Duodenal mucosa (tissue), 2 donors: ENCODE data around the gene TLCD5.

Experiments used
- H3K27ac ChIP-seq: one replicate; pipeline ENCODE4 v1.7.0; 2013; ENCODE audit warnings: low read depth, low read length
- H3K27me3 ChIP-seq, 2 donors: one replicate each; pipeline ENCODE4 v1.7.0; 2013; ENCODE audit warnings: low read length in 2 of 2, control low read depth in 1 of 2; ENCODE audit not compliant: insufficient read depth in 2 of 2, control insufficient read depth in 1 of 2
- H3K36me3 ChIP-seq, 2 donors: one replicate each; pipeline ENCODE4 v1.7.0; 2013; ENCODE audit warnings: low read length in 2 of 2, control low read depth in 1 of 2; ENCODE audit not compliant: insufficient read depth in 2 of 2, control insufficient read depth in 1 of 2
- H3K4me1 ChIP-seq, 2 donors: one replicate each; pipeline ENCODE4 v1.7.0; 2013; ENCODE audit warnings: low read length in 2 of 2, control low read depth in 1 of 2; ENCODE audit not compliant: insufficient read depth in 2 of 2, control insufficient read depth in 1 of 2
- H3K4me3 ChIP-seq, 2 donors: one replicate each; pipeline ENCODE4 v1.7.0; 2013; ENCODE audit warnings: low read length in 2 of 2, low read depth in 1 of 2
- H3K9ac ChIP-seq, 2 donors: one replicate each; pipeline ENCODE4 v1.7.0; 2013; ENCODE audit warnings: low read length in 2 of 2, low read depth in 1 of 2
- H3K9me3 ChIP-seq, 2 donors: one replicate each; pipeline ENCODE4 v1.7.0; 2013; ENCODE audit warnings: low read length in 2 of 2, control low read depth in 1 of 2; ENCODE audit not compliant: control insufficient read depth in 1 of 2

TLCD5 gene

DNA sequence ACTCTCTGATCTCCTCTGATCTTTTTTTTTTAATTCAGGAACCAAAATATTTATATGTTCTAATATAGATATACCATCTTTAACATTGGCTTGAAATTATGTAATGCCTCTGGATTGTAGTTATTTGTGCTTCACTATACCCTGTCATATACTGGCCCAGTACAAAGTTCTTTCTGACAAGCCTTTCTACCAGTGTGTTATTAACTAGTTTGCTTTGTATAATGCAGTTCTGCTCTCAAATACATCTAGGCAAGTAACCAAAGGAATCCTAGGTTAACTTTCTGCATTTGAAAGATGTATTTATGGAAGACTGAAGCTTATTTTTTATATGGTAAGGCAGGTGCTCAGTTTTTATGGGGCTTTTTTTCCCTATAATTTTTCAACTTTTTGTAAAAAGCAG lies 47.2 kb downstream of the TLCD5 start:
- H3K9me3 ChIP-seq: no peaks in the 10 kb centered on the region
- H3K9ac ChIP-seq: no peak overlapping the region
- H3K4me1 ChIP-seq: peaks cover 13 to 23% of the 10 kb centered on the region in 2 donors
- no peak overlapping the region for H3K27ac ChIP-seq
- no peaks in the 10 kb centered on the region for H3K36me3 ChIP-seq
- H3K4me3 ChIP-seq: no peak overlapping the region
- no peaks in the 10 kb centered on the region for H3K27me3 ChIP-seq

DNA sequence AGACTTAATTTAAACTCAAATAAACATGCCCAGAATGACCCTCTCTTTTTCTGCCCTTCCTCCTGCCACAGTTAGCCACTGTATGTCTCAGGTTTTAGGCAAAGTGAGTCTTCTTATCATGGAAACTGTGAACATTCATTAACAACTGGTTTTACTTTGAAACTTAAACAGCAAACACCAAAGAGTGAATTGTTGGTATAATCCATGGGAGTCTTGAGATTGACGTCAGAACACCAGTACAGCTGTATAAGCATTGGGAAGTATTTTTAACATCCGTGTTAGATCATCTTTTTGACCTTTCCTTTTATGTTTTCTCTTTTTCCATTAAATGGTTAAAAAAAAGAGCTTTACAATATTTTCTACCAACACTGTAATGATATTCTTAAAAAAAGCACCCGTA lies 50.0 kb downstream of the TLCD5 start:
- Histone ChIP-seq H3K4me3 (no peak overlapping the region), H3K27ac (no peak overlapping the region), H3K27me3 (no peaks in the 10 kb centered on the region), H3K9me3 (no peaks in the 10 kb centered on the region), H3K4me1 (peaks cover 13 to 22% of the 10 kb centered on the region in 2 donors), H3K9ac (no peak overlapping the region), H3K36me3 (no peaks in the 10 kb centered on the region)

DNA sequence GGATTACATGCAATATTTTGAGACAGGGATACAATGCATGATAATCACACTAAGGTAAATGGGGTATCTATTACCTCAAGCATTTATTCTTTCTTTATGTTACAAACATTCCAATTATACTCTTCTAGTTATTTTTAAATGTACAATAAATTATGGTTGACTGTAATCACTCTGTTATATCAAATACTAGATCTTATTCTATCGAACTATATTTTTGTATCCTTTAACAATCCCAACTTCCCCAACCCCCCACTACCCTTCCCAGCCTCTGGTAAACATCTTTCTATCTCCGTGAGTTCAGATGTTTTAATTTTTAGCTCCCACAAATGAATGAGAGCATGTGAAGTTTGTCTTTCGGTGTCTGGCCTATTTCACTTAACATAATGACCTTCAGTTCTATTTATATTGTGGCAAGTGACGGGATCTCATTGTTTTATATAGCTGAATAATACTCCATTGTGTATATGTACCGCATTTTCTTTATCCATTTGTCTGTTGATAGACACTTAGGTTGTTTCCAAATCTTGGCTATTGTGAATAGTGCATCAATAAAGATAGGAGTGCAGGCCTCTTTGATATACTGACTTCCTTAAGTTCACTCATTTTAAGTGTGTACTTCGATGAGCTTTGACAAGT lies 51.6 kb downstream of the TLCD5 start:
- Histone ChIP-seq H3K4me3 (no peak overlapping the region), H3K36me3 (no peaks in the 10 kb centered on the region), H3K27ac (no peak overlapping the region), H3K9ac (no peak overlapping the region), H3K4me1 (peaks cover 10 to 11% of the 10 kb centered on the region in 2 donors), H3K27me3 (no peaks in the 10 kb centered on the region), H3K9me3 (no peaks in the 10 kb centered on the region)

- H3K36me3 ChIP-seq: no peaks in the 10 kb centered on the region
- H3K27ac ChIP-seq: no peak overlapping the region
- no peak overlapping the region for H3K4me3 ChIP-seq
- H3K4me1 ChIP-seq: no peaks in the 10 kb centered on the region
- no peak overlapping the region for H3K9ac ChIP-seq
- H3K9me3 ChIP-seq: no peaks in the 10 kb centered on the region
- H3K27me3 ChIP-seq: no peaks in the 10 kb centered on the region
Observed at GRCh38 chr11:120378474-120378873, 53.4 kb downstream of the TLCD5 start.

GRCh38 chr11:120381401-120381800 lies 56.3 kb downstream of the TLCD5 start:
- H3K27ac ChIP-seq: no peak overlapping the region
- H3K36me3 ChIP-seq: no peaks in the 10 kb centered on the region
- H3K9ac ChIP-seq: no peak overlapping the region
- H3K27me3 ChIP-seq: no peaks in the 10 kb centered on the region
- H3K4me1 ChIP-seq: peaks cover 0 to 7% of the 10 kb centered on the region in 2 donors
- H3K9me3 ChIP-seq: no peaks in the 10 kb centered on the region
- no peak overlapping the region for H3K4me3 ChIP-seq
